Ectodermal cell (in vitro differentiated cells): Measurements from ENCODE around the gene PCDH7.

Source experiments
- H3K27ac ChIP-seq: 2 replicates; pipeline ENCODE4 v1.7.0; 2013; ENCODE audit warnings: mild to moderate bottlenecking, low read depth, low read length; ENCODE audit not compliant: insufficient read depth, poor library complexity, severe bottlenecking
- H3K27me3 ChIP-seq: 2 replicates; pipeline ENCODE4 v1.7.0; 2013; ENCODE audit warnings: mild to moderate bottlenecking, low read length; ENCODE audit not compliant: insufficient read depth, control insufficient read depth, poor library complexity, severe bottlenecking
- H3K36me3 ChIP-seq: one replicate; pipeline ENCODE4 v1.7.0; 2013; ENCODE audit warnings: low read length; ENCODE audit not compliant: control insufficient read depth, insufficient read depth
- H3K4me1 ChIP-seq: one replicate; pipeline ENCODE4 v1.7.0; 2013; ENCODE audit warnings: low read length; ENCODE audit not compliant: control insufficient read depth, insufficient read depth
- H3K4me3 ChIP-seq: 2 replicates; pipeline ENCODE4 v1.7.0; 2013; ENCODE audit warnings: low read depth, low read length, control low read depth; ENCODE audit not compliant: insufficient read depth
- H3K9me3 ChIP-seq: 2 replicates; pipeline ENCODE4 v1.7.0; 2013; ENCODE audit warnings: mild to moderate bottlenecking, low read length, moderate library complexity; ENCODE audit not compliant: control insufficient read depth
- WGBS, 2 experiments: methylation state at CpG; one replicate each; pipeline ENCODE4 v1.1.7; 2013; ENCODE audit warnings: missing lambda C conversion rate in 2 of 2; 5-methylcytosine and 5-hydroxymethylcytosine counted together

PCDH7 gene

DNA sequence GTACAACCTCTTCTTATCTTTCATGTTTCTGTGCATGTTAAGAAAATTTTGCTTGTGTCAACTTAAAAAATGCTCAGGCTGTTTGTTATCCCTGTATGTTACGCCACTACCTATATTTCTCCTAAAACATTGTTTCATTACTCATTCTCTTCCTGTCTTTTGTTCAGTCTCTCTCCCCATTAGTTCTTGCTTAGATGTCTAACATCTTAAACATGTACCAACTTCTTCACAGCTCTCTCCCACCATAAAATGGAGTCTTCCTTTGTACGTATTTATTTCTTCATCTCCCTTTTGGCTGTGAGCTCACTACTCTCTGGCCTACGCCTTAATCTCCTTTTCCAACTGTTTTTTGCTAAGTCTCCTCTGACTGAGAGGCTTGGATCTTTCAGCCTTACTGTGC, 36.4 kb downstream of the PCDH7 start:
- H3K27me3 ChIP-seq: no peaks in the 10 kb centered on the region
- WGBS, 2 experiments: 91 to 93% methylated on average over 3 of the region's 3 CpGs
- H3K4me1 ChIP-seq: no peaks in the 10 kb centered on the region
- H3K4me3 ChIP-seq: no peak overlapping the region
- H3K27ac ChIP-seq: no peak overlapping the region
- no peaks in the 10 kb centered on the region for H3K9me3 ChIP-seq
- H3K36me3 ChIP-seq: no peaks in the 10 kb centered on the region

DNA sequence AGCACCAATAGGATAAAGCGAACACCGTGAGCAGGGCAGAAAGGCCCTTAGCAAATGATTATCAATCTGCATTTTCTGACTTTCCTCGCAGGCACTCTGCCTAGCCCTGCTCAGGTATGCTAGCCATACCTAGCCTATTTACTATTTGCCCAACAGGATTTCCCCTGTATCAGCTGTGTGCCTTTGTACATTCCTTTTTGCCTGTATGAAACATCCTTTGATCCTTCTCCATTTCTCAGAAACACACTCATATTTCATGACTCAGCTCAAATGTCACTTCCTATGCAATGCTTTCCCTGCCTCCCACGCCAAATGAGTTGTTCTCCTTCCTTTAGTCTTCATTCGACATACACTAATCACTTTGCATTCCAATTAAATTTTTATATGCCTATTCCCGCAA, 37.2 kb downstream of the PCDH7 start:
- H3K27ac ChIP-seq: no peak overlapping the region
- no peaks in the 10 kb centered on the region for H3K4me1 ChIP-seq
- no peaks in the 10 kb centered on the region for H3K27me3 ChIP-seq
- no peaks in the 10 kb centered on the region for H3K9me3 ChIP-seq
- WGBS, 2 experiments: 95% methylated on average over 6 of the region's 6 CpGs
- no peak overlapping the region for H3K4me3 ChIP-seq
- H3K36me3 ChIP-seq: no peaks in the 10 kb centered on the region

DNA sequence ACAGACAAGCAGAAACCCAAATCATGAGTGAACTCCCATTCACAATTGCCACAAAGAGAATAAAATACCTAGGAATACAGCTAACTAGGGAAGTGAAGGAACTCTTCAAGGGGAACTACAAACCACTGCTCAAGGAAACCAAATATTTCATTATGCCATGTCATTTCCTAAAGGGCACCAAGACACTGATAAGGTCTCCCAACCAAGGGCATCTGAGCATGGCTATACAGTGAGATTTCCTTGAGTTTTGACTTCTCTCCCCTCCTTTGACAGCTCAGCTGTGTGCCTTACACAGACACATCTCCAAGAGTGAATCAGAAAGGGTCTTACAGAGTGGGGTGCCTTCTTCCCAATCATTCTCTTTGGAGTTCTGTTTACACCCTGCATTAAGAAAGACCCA, 40.4 kb downstream of the PCDH7 start:
- no peaks in the 10 kb centered on the region for H3K9me3 ChIP-seq
- no peak overlapping the region for H3K4me3 ChIP-seq
- no peaks in the 10 kb centered on the region for H3K4me1 ChIP-seq
- no peak overlapping the region for H3K27ac ChIP-seq
- H3K36me3 ChIP-seq: no peaks in the 10 kb centered on the region
- H3K27me3 ChIP-seq: no peaks in the 10 kb centered on the region

DNA sequence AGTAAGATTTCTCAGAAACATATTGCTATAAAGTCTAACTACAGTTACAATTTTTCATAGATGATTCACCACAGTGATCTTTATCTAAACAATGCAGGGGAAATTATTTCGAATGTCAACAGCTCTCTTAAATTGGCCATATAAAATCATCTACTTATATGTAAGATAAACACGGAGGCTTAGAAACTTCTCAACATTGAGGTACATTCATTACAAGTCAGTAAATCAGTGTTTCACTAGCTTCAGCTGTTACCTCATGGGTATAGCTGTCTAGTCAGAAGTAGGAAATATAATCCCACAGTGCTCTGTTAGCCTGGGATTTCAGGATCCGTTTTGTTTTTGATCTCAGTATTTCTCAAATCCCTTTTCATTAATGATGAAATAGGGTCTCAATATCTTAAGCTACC, 43.2 kb downstream of the PCDH7 start:
- no peaks in the 10 kb centered on the region for H3K27me3 ChIP-seq

DNA sequence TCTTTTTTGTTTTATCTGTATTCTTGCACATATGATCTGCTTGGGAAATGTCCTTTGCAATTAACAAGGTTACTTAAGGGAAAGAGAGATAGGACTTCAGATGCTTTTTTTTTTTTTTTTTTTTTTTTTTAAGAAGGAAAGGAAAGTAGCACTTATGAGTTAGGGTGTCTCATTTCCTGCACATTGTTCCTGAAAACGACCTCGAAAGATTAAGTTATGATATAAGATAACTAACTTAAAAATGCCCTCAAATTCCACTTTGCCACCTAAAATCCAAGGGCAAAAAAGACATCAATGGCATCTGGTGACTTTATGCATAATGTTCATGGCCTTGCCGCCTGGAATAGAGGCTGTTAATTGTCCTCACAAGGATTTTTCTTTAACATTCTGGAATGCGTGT, 44.9 kb downstream of the PCDH7 start:
- WGBS, 2 experiments: 88 to 92% methylated on average over 2 to 3 of the region's 4 CpGs
- H3K9me3 ChIP-seq: no peaks in the 10 kb centered on the region

More for the DNA sequence above, 43.2 kb downstream of the PCDH7 start:
- Histone ChIP-seq H3K36me3 (no peaks in the 10 kb centered on the region), H3K4me1 (no peaks in the 10 kb centered on the region), H3K9me3 (no peaks in the 10 kb centered on the region), H3K4me3 (no peak overlapping the region), H3K27ac (no peak overlapping the region)
- 76 to 86% methylated on average over 3 of the region's 3 CpGs for WGBS, 2 experiments

DNA sequence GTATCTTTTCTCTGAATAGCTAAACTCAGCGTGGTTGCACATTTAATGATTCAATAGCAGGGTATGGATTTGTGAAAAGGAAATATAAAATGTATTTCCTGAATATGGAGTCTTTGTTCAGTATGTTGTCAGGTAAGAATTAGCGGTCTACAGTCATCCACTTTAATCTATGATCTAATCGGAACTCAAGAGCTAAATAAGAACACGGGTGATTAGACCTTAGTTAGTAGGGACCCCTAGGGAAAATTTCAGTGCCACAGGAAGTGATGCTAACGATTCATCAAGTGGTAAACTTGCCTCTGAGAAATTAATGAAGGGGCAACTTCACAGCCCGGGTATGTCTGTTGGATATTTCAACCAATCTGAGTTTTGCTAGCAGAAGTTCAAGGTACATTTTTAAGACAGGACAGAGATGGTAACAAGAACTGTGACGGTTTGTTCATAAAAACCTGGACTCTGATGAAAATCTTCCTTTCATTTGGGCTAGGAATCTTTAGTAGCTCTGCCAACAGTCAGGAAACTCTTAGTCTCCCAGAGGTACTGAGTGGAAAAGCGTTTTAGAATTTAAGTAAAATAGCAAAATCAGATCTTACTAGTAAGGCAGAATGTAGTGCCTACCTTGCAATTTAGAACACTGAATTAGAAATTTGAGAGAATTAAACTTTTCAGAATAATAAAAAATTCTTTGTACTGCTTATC, 47.1 kb downstream of the PCDH7 start:
- 92 to 93% methylated on average over 7 to 8 of the region's 8 CpGs for WGBS, 2 experiments

More for the DNA sequence above, 44.9 kb downstream of the PCDH7 start:
- Histone ChIP-seq H3K36me3 (no peaks in the 10 kb centered on the region), H3K27ac (no peak overlapping the region), H3K4me3 (no peak overlapping the region), H3K27me3 (no peaks in the 10 kb centered on the region), H3K4me1 (no peaks in the 10 kb centered on the region)

DNA sequence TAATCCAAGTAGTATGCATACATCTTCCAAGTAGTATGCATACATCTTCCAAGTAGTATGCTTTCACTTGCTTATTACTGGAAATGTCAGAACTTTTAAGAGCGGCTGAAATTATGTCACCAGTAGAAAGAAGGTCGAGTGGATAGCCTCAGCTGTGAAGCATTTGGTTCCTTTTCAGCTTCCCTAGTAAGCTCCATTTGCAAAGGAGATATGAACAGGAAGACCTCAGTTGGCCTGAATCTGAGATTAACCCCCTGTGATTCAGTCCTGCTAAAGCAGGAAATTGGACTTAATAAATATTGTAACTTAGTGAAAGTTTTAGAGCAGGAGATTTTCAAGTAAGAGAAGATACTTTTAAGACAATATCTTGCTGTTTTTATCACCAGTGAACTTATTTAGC, 48.1 kb downstream of the PCDH7 start:
- Histone ChIP-seq H3K4me3 (no peak overlapping the region), H3K9me3 (no peaks in the 10 kb centered on the region), H3K4me1 (no peaks in the 10 kb centered on the region), H3K27me3 (no peaks in the 10 kb centered on the region), H3K27ac (no peak overlapping the region), H3K36me3 (no peaks in the 10 kb centered on the region)
- 65 to 69% methylated on average over 2 of the region's 2 CpGs for WGBS, 2 experiments

More for the DNA sequence above, 47.1 kb downstream of the PCDH7 start:
- H3K27ac ChIP-seq: no peak overlapping the region
- H3K4me1 ChIP-seq: no peaks in the 10 kb centered on the region
- no peak overlapping the region for H3K4me3 ChIP-seq
- H3K27me3 ChIP-seq: no peaks in the 10 kb centered on the region
- no peaks in the 10 kb centered on the region for H3K36me3 ChIP-seq
- H3K9me3 ChIP-seq: no peaks in the 10 kb centered on the region

DNA sequence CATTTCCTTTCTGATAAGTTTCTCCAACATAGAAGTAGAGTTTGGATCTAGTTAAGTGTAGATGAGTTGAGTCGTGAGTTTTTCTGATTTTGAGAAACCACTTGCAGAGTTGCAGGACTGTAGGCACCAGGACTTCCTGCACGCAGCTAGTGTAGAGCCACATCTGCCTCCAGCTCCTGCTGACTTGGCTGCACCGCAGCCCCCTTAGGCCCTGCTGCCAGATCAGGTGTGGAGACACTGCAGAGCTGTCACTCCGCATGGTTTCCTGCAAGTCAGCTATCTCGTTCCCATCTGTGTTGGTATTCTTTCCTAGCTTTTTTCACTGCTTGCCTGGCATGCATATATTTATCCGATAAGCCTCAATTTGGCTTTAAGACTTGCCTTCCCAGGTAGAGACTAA, 48.9 kb downstream of the PCDH7 start:
- WGBS, 2 experiments: 76 to 81% methylated on average over 6 of the region's 6 CpGs
- no peaks in the 10 kb centered on the region for H3K4me1 ChIP-seq
- H3K9me3 ChIP-seq: no peaks in the 10 kb centered on the region
- no peaks in the 10 kb centered on the region for H3K36me3 ChIP-seq
- H3K27ac ChIP-seq: no peak overlapping the region
- H3K27me3 ChIP-seq: no peaks in the 10 kb centered on the region
- H3K4me3 ChIP-seq: no peak overlapping the region

DNA sequence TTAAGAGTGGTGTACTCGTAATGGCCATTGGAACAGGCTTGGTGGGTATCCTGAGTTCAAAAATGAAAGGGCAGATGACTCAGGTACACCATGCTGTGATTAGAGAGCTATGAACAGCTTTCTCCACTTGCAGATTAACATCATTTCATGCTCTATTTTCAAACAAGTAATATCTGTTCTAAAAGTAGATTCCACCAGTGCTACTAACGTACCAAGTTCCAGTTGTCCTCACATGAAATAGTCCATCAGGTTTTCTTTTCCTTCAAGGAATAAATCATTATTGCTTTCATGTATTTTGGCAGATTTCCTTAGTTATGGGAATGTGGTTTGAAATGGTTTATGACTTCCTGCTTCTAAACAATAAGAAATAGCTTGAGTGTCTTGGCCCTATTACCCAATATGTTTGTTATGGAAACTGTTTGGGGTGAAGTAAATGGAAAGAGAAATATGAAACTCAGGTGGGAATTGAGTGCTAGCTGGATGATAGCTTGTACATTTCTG, 49.9 kb downstream of the PCDH7 start:
- Histone ChIP-seq H3K36me3 (no peaks in the 10 kb centered on the region), H3K27me3 (no peaks in the 10 kb centered on the region), H3K27ac (no peak overlapping the region), H3K4me3 (no peak overlapping the region), H3K9me3 (no peaks in the 10 kb centered on the region), H3K4me1 (no peaks in the 10 kb centered on the region)
- 92 to 94% methylated on average over 2 of the region's 2 CpGs for WGBS, 2 experiments

DNA sequence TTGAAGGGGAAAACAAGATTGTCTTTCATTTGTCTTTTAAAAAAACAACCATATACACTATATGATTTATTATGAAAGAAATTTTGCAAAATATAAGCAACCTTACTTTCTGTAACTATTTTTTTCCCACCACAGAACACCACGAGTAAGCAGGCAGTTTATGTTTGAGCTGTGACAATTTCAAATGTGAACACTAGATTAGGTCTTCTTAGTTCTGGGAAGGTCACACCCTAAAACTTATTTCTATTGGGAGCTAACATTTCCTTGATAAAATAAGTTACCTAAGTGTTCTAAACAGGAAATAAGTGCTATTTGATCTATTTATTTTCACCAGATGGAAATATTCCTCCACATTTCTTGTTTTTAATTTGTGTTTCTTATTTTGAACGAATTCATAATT, 50.6 kb downstream of the PCDH7 start:
- 83% methylated on average over 1 of the region's 2 CpGs; no CpG with 5 or more reads in 1 of the 2 experiments for WGBS, 2 experiments
- no peak overlapping the region for H3K27ac ChIP-seq
- no peaks in the 10 kb centered on the region for H3K4me1 ChIP-seq
- H3K9me3 ChIP-seq: no peaks in the 10 kb centered on the region
- no peaks in the 10 kb centered on the region for H3K36me3 ChIP-seq
- no peaks in the 10 kb centered on the region for H3K27me3 ChIP-seq
- no peak overlapping the region for H3K4me3 ChIP-seq
